ENCODE data around the gene TLL1. TPM values are rescaled to one million over a fixed set of nuclear protein-coding genes. Genes with fewer than 3 reads are reported as not detected.

Gene TLL1
- total and polyA plus RNA-seq, 2 donors (not counting 3 experiments of a cell fraction or from before 2014, with no cell fraction given), result 0.41 to 1.4 TPM

DNA sequence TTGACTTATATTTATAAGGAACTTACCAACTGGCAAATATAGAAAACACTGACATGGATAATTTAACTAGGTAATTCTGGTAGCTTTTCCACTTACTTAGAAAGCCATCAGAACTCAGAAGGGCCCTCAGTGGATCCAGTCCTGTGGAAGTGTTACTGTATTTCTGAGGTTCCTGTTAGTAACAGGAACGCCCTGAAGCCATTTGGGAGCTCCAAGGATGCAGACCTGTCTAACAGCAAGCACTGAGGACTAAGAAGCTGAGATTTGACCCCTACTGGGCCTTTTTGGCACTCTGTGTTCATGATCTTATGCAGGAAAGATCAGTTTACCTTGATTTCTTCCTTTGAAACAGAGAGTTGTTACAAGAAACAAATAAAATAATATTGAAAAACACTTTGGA, 46.0 kb upstream of the TLL1 start:
- CTCF ChIA-PET, result no interaction called here
- Histone ChIP-seq H3K79me2 (ENCODE audit: control insufficient read depth, insufficient read depth, low read length) (no peaks in the 10 kb centered on the region), H3K9ac (replicated peaks; ENCODE audit: extremely low read depth, insufficient read depth, low read length) (no peak overlapping the region), H3K9me1 (replicated peaks; ENCODE audit: control insufficient read depth, extremely low read depth, insufficient read depth, low read length) (no peaks in the 10 kb centered on the region), H3K36me3 (ENCODE audit: control insufficient read depth in 2 of 2, extremely low read depth in 1 of 2, insufficient read depth in 2 of 2, low read length in 2 of 2) (no peaks in the 10 kb centered on the region), H3K9me3 (replicated peaks; ENCODE audit: control insufficient read depth, insufficient read depth, low read length) (no peaks in the 10 kb centered on the region), H4K20me1 (replicated peaks; ENCODE audit: control insufficient read depth, extremely low read depth, insufficient read depth, low read length) (no peaks in the 10 kb centered on the region), H3K4me1 (ENCODE audit: control insufficient read depth, extremely low read depth, insufficient read depth, low read length) (no peaks in the 10 kb centered on the region), H3K27ac (ENCODE audit: insufficient read depth, low read depth, low read length) (no peak overlapping the region), H3K27me3 (ENCODE audit: control insufficient read depth in 2 of 2, insufficient read depth in 2 of 2, low read length in 2 of 2) (no peaks in the 10 kb centered on the region), H2AFZ (ENCODE audit: low read depth, low read length) (no peak overlapping the region), H3K4me2 (ENCODE audit: insufficient read depth, low read length) (no peak overlapping the region), H3K4me3 (replicated peaks in 1 of 3; ENCODE audit: insufficient read depth in 1 of 3, low read depth in 1 of 3, low read length in 3 of 3) (no peak overlapping the region)
- intact Hi-C loops (cut with micrococcal nuclease) (no loop called here), dilution Hi-C loops (cut with MboI; ENCODE audit: extremely low pct_ligation_motif_present, low sequenced_read_pairs) (no loop called here)
- BruUV-seq (replicated peaks), result no TSS peak
- TF ChIP-seq EZH2 (IDR thresholded peaks at IDR 0.05; ENCODE audit: borderline replicate concordance, low read depth, low read length, severe bottlenecking), result no peak
- TF ChIP-seq, protein P1, sequence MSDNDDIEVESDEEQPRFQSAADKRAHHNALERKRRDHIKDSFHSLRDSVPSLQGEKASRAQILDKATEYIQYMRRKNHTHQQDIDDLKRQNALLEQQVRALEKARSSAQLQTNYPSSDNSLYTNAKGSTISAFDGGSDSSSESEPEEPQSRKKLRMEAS (IDR thresholded peaks at IDR 0.05; ENCODE audit: insufficient read depth, insufficient read length), result no peak
- TF ChIP-seq JUN (IDR thresholded peaks at IDR 0.05; ENCODE audit: borderline replicate concordance, insufficient read depth, insufficient read length, low read depth), result no peak
- TF ChIP-seq, protein P2, sequence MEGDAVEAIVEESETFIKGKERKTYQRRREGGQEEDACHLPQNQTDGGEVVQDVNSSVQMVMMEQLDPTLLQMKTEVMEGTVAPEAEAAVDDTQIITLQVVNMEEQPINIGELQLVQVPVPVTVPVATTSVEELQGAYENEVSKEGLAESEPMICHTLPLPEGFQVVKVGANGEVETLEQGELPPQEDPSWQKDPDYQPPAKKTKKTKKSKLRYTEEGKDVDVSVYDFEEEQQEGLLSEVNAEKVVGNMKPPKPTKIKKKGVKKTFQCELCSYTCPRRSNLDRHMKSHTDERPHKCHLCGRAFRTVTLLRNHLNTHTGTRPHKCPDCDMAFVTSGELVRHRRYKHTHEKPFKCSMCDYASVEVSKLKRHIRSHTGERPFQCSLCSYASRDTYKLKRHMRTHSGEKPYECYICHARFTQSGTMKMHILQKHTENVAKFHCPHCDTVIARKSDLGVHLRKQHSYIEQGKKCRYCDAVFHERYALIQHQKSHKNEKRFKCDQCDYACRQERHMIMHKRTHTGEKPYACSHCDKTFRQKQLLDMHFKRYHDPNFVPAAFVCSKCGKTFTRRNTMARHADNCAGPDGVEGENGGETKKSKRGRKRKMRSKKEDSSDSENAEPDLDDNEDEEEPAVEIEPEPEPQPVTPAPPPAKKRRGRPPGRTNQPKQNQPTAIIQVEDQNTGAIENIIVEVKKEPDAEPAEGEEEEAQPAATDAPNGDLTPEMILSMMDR (IDR thresholded peaks at IDR 0.05; ENCODE audit: extremely low read depth in 1 of 2, insufficient read depth in 1 of 2, low read depth in 1 of 2, low read length in 2 of 2), result no peak
- no peak for TF ChIP-seq FOS (IDR thresholded peaks at IDR 0.05; ENCODE audit: borderline replicate concordance, insufficient read depth, low read length)
- no peak for TF ChIP-seq GATA2 (IDR thresholded peaks at IDR 0.05; ENCODE audit: insufficient read depth, insufficient read length, low read depth, low read length)
- no peak for TF ChIP-seq MYC (IDR thresholded peaks at IDR 0.05; ENCODE audit: low read depth, low read length)
- FAIRE-seq (no peak), DNase-seq (ENCODE audit: low read depth, low spot score) (no peak)
- POLR2A ChIA-PET, result no interaction called here

Measured in endothelial cell of umbilical vein (primary cell).